GM20431 (cell line): ENCODE data around the gene B3GNT9.

Experiments used
- in situ Hi-C: fragments of 300-500 bp; cut with MseI, MboI; formaldehyde crosslinking; loops from one replicate; pipeline ENCODE4 v1.15.0; 2020; ENCODE audit warnings: low sequenced_read_pairs; ENCODE audit not compliant: unreplicated experiment

Gene B3GNT9

DNA sequence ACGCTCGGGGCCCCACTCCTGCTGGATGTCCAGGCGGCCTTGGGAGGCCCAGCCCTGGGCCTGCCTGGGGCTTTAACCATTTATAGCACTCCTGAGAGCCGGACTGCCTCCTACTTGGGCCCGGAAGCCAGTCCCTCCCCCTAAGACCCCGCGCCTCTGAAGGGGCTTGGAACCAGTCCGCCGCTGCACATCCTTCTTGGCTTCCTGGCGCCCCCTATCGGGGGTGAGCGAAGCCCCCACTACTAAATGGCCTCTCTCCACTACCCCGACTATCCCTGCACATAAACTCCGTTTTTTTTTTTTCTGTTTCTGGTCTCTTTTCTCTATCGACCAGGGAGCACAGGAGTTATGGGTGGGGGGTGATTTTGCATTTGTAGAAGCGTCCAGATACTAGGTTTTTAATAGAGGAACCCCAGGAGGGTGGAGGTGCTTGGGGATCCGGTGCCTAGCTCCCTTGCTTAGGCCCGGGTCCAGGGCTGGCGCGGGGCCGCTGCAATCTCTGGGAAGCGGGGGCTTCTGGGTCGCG lies 18.9 kb upstream of the B3GNT9 start:
- in situ Hi-C loops, result no loop called here

GRCh38 chr16:67169011-67169451 lies 18.2 kb upstream of the B3GNT9 start:
- in situ Hi-C loops, result no loop called here

DNA sequence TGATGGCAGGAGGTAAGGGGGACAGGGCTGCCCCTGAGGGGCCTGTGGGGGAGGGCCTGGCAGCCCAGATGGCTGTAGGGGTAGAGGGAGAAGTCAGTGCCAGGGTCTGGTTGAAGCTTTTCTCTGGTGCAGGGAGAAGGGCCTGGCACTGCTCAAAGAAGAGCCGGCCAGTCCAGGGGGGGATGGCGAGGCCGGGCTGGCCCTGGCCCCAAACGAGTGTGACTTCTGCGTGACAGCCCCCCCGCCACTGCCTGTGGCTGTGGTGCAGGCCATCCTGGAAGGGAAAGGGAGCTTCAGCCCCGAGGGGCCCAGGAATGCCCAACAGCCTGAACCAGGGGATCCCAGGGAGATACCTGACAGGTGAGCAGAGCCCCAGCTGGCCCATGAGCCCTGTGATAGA lies 16.8 kb upstream of the B3GNT9 start:
- in situ Hi-C loops, result no loop called here

GRCh38 chr16:67166598-67167168 lies 15.9 kb upstream of the B3GNT9 start:
- in situ Hi-C loops, result no loop called here

- in situ Hi-C loops, result no loop called here
Observed at GRCh38 chr16:67166110-67166547, 15.3 kb upstream of the B3GNT9 start.

DNA sequence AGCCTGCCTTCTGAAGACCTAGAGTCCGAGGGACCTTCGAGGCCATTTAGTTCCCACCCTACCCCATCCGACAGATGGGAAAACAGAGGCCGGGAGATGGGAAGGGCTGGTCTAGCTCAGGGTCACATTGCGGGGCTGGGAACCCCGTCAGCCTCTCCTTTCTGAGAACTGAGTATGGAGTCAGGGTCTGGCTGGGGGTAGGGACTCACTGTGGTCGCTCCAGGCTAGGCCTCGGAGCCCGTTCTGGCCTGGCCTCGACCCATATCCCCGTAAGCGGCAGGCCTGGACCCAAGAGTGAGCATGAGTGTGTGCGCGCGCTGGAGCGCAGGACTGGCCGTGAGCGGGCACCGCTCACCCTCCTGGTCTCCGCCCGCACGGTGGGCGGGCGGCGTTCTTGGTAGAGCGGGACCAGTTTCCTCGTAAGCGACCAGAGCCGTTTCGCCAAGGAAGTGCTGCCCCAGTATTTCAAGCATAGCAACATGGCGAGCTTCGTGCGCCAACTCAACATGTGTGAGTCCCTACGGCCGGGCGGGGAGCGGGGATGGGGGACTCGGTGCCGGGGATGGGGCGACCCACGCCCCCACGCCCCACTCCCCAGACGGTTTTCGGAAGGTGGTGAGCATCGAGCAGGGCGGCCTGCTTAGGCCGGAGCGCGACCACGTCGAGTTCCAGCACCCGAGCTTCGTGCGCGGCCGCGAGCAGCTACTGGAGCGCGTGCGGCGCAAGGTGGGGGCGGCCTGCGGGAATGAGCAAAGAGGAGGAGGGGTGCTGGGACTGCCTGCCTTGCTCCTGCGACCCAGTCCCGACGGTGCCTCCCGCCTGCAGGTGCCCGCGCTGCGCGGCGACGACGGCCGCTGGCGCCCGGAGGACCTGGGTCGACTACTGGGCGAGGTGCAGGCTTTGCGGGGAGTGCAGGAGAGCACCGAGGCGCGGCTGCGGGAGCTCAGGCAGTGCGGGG lies 14.6 kb upstream of the B3GNT9 start:
- in situ Hi-C loops, result no loop called here

DNA sequence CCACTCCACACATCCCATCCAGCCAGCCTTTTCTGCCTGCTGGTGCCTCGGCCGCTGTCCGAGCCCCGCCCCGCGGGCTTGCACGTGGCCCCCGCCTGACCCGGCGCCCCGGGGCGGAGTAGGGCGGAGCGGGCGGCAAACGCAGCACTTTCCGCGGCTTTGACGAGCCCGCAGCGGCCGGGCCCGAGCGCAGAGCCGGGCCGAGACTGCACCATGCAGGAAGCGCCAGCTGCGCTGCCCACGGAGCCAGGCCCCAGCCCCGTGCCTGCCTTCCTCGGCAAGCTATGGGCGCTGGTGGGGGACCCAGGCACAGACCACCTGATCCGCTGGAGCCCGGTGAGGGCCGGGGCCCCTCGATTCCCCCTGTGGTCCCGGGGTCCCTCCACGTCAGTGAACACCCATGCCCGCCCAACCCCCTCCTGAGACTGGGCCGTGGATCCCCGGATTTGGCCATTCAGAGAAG lies 13.8 kb upstream of the B3GNT9 start, which contains the start of gene HSF4:
Gene HSF4, plus strand, starts transcription at position 147 of the 463 bp plus-strand sequence. Its CDS starts 67 bp downstream, at position 214.
- in situ Hi-C loops, result no loop called here

DNA sequence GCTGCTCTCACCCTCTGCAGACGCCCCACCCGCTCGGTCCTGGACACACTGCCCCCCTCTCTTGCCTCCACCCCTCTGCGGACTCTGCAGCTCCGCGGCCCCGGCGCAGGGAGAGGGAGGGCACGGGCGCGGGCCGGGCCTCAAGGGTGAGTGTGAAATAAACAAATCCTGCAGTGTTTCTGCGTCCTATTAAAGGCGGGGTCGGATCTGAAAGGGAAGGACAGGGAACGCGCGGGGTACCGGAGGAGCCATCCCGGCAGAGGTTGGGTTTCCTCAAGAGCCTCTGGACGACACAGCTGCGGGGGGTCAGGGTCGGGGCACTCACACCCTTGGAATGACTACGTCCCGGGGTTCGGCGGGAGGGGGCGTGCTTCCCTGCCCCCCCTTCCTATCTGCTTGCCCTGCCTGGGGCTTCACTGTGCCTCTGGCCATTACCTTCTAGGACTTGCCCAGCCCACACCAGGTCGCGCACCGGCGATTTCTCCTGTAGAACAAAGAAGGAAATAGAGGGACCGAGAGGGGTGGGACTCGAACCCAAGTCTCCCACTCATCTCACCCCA lies 13.3 kb upstream of the B3GNT9 start:
- in situ Hi-C loops, result no loop called here

DNA sequence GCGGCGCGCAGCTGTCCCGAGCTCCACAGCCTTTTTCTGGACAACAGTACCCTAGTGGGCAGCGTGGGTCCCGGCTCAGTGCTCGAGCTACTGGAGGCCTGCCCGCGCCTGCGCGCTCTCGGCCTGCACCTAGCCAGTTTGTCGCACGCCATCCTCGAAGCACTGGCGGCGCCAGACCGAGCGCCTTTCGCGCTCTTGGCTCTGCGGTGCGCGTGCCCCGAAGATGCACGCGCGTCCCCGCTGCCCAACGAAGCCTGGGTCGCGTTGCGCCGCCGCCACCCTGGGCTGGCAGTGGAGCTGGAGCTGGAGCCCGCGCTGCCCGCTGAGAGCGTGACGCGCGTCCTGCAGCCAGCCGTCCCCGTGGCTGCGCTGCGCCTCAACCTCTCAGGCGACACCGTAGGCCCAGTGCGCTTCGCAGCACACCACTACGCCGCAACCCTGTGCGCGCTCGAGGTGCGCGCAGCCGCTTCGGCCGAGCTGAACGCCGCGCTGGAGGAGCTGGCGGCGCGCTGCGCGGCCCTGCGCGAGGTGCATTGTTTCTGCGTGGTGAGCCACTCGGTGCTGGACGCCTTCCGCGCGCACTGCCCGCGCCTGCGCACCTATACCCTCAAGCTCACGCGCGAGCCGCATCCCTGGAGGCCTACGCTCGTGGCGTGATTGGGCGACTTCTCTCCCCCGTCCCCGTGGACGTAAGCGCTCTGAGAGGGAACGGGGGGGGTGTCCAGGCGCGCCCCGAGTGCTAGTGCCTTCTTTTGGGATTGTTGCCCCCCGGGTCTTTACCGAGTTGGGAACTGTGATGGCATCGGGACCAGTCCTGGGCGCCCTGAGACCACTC lies 12.6 kb upstream of the B3GNT9 start:
- in situ Hi-C loops, result no loop called here

GRCh38 chr16:67162506-67163163 lies 11.8 kb upstream of the B3GNT9 start:
- in situ Hi-C loops, result no loop called here

GRCh38 chr16:67161595-67162058 lies 10.8 kb upstream of the B3GNT9 start:
- in situ Hi-C loops, result no loop called here

DNA sequence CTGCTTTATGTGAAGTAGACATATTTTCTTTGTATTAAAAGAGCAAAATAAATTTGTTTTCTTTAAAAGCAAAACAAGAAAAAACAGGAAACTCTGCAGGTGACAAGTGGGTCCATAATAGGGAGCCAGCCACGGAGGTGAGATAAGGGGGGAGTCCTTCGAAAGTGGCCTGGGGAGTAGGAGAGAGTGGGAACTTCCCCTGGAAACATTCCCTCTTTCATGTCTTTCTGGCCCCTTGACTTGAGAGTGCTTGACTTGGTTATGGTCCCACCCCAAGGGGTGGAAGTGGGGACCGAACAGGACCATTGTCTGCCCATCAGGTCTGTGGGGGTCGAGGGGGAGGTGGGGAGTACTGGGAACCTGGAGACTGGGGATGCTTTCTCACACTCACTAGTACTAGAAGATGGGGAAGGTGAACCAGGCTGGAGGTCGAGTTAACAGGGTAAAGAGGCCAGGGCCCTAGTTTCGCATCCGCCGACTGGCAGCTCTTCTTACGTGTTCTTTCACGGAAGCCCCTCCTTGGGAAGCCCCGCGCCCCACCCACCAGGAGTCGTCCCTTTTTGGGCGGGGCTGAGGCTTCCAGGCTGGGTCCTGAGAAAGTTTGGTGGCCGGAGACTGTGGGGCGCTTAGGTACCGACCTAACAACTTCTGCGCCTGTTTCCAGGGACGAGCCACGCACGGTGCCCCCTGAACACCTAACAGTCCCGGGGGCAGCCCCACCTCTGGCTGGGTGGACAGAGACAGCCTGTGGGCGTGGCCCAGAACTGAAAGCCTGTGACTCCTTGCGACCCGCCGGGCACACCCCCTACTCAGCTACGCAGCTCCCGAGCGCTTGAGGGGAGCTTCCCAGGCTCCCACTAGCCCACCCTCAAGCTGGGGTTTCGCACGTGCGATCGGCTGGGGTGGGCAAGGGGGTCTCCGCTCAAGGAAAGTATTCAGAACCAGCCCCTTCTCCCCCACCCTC lies 8.1 kb upstream of the B3GNT9 start:
- in situ Hi-C loops, result no loop called here

DNA sequence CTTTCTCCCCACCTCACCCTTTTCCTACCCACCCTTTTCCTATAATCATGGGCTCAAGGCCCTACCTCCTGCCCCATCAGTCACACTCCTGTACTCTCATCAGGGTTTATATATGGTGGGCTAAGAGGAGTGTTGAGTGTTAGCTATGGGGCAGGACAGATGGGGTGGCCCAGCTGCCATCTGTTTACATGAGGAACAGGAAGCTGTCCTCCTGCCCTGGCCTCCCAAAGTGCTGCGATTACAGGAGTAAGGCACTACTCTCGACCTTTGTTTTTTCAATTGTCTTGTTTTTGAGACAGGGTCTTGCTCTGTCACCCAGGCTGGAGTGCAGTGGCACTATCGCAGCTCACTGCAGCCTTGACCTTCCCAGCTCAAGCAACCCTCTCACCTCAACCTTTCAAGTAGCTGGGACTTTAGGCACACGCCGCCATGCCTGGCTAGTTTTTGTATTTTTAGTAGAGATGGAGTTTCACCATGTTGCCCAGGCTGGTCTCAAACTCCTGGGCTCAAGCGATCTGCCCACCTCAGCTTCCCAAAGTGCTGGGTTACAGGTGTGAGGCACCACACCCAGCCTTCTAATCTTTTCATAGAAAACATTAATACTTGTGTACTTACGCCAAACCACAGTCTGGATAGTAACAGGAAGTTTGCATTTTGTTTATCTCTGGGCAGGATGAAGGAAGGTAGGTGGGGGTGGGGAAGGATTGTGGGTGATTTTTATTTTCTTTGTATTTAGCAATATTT lies 7.3 kb upstream of the B3GNT9 start:
- in situ Hi-C loops, result no loop called here

- in situ Hi-C loops, result no loop called here
Observed at GRCh38 chr16:67157106-67157748, 6.4 kb upstream of the B3GNT9 start.

DNA sequence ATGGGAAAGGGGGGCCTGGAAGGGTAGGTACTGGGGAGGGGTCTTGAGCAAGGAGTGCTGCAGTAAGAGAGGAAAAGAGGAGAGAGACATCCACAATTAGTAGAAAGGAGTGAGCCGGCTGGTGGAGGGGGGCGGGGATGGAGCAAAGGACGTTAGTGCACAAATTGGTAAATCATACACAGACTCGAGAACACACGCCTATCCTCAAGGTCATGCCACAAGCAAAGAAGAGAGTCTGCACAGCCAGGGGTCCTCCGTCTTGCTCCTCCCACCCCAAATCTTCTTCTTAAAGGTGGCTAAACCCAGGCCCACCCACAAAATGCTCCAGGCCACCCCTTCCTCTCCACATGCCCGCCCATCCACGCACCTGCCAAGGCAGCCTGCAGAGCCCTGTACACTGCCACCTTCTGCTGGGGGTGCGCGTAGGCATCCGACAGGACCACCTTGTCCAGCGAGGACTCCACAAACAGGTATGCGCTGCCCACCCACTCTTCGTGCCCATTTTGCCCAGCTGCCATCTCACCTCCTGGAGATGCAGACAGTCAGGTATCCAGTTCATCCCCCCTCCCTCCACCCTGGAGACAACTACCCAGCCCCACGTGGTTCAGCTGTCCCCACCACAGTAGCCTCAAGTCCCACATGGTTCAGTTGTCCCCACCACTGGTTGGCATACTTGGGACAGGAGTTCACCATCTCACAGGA lies 5.5 kb upstream of the B3GNT9 start:
- in situ Hi-C loops, result no loop called here
